ENCODE results near the gene ZNF783.
"Not testable (repeated sequence)": the region's sequence is repeated elsewhere in the genome, so short reads cannot be mapped to it uniquely, and the experiment has no call there.

The ZNF783 gene

DNA sequence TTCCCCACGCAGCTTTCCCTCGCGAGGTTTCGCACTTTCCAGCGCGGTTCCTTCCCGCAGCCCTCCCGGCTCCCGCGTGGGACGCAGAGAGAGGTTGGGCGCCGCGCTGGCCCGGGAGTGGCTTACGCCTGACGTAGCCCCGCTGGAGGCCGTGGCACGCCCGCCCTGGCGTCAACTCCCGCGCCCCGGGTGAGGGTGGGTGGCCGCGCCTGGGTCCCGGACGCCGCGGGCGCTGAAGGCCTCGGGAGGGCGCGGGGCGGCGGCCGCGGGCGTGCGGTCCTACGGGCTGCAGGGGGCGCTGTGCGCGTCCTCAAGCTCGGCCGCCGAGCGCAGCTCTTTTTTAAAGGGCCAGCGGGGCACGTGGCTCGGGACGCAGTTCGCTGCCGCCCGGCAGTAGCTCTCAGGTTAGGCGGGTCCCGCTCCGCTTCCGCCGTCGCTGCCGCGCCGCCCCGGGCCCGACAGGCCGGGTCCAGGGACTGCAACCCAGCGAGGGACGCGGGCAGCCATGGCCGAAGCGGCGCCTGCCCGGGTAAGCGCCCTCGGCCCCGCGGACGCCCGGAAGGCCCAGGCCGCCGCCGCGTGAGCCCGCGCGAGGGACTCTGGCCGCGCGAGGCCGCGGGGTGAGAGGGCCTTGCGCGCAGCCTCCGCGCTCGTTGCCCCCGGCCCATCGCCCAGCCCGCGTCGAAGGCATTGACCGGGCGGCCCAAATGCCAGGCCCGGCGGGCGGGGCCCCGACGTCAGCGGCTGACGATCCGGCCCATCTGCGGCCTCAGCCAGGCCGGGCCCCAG is at the start of gene ZNF783:
Gene ZNF783 (plus strand): TSS at position 368 of the 789 bp plus-strand sequence. CDS start 138 bp downstream, at position 506.
- DNase-seq (ENCODE audit: low read depth), result no peak

DNA sequence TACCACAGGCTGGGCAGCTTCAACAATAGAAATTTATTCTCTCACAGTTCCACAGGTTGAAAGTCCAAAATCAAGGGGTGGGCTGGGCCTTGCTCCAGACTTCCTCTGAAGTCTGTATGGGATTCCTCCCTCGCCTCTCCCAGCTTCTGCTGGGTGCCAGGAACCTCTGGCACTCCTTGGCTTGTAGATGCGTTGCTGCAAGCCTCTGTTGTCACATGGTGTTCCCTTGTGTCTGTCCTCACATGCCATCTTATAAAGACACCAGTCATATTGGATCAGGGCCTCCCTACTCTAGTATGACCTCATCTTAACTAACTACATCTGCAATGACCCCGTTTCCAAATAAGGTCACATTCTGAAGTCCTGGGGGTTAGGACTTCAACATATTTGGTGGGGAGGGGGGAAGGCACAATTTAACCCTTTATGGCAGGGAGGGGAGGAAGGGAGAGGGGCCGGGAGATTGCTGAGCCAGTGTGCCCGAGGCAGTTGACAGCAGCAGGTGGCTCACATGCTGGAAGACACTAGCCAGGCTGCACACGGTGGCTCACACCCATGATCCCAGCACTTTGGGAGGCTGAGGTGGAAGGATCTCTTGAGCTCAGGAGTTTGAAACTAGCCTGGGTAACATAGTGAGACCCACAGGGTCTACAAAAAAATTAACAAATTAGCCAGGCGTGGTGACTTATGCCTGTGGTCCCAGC is 47.8 kb upstream of the ZNF783 start:
- DNase-seq (ENCODE audit: low read depth), result no peak

DNA sequence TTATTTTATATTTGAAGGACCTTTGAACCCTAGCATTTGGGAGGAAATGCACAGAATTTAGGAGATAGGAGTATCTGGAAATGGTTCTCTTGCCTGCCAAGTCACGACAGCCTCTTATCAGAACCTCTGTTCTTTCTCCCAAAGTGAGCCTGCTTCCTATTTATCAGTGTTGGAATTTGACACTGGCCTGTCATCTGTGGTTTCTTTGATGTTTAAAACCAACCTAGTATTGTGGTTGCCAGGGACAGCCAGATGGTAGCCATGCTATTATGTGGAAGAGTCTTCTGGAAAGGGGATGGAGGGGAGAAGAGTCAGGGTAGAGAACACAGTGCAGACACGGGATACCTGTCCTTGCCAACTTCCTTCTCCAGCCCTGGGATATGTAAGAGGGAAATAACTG is 45.6 kb upstream of the ZNF783 start:
- DNase-seq (ENCODE audit: low read depth), result no peak

DNA sequence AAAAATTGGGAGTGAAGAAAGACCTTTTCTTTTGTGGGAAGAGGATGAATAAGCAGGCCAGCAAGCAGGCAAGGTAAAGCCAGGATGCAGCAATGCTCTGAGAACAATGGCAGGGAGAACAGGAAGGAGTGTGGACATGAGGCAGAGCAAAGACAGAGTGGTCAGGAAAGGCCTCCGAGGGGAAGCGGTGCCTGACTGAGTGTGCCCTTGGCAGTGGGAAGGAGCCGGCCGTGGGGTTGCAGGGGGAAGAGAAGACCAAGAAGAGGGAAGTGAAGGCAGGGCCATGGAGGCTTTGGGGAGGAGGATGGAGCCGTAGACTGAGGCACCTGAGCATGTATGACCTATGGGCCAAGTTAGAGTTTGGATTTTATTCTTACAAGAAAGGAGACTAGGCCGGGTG is 44.4 kb upstream of the ZNF783 start:
- DNase-seq (ENCODE audit: low read depth), result no peak

DNA sequence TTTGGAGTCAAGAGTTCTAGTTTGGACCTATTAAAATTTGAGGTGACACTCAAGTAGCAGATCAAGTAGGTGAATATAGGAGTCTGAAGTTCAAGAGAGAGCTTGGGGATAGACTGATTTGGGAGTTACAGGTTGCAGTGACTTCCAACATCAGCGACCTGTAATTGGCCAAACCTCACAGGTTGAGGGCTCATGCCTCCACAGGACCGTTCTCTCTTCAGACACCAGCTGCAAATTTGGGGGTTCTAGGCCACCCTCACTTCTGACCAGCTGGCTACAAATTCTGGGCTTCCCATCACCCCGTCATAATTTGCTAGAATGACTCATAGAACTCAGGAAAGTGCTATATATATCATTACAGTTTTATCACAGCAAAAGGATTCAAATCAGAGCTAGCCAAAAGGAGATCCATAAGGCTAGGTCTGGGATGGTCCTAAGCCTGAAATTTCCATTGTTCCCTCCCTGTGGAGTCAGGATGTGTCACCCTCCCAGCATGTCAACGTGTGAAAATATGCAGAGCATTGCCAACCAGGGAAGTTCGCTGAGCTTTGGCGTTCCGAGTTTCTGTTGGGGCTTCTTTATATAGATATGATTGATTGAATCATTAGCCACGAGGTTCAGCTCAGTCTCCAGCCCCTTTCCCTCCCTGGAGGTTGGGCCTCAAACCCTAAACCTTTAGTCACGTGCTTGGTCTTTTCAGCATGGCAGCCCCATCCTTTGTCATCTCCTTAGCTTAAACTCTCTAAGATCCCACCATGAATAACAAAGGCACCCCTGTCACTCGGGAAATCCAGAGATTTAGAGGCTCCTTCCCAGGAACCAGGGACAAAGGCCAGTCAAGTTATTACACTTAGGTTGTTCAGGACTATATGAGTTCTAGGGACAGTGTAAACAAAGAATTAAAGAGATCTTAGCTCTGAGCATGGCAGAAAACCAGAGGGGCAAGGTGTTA is 43.3 kb upstream of the ZNF783 start:
- DNase-seq (ENCODE audit: low read depth), result no peak

DNA sequence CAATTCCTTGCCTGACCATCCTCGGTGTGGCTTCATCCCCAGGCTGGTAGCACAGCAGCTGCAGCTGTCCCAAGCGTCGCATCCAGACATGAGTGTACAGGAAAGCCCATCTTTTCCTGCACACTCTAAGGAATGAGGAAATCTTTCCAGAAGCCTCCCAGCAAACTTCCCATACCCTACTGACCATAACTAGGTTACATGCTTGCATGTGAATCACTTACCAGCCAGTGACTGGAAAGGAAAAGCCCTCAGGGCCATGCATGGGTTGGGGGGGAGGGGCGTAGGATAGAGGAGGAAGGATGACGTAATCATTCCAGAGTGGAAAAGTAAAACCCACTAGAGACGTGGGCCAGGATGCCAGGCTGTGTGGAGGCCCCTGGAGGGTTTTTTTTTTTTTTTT is 41.5 kb upstream of the ZNF783 start:
- DNase-seq (ENCODE audit: low read depth), result no peak

DNA sequence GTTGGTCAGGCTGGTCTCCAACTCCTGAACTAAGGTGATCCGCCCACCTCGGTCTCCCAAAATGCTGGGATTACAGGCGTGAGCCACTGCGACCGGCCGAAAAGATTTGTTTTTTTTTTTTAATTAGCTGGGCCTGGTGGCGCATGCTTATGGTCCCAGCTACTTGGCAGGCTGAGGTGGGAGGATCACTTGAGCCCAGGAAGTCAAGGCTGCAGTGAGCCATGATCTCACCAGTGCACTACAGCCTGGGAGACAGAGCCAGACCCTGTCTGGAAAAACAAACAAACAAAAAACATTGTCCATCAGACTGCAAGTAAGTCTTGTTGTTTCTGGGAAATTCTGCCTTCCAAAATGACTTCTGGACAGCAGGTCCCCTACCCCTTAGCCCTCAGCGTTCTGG is 38.8 kb upstream of the ZNF783 start:
- no peak for DNase-seq (ENCODE audit: low read depth)

DNA sequence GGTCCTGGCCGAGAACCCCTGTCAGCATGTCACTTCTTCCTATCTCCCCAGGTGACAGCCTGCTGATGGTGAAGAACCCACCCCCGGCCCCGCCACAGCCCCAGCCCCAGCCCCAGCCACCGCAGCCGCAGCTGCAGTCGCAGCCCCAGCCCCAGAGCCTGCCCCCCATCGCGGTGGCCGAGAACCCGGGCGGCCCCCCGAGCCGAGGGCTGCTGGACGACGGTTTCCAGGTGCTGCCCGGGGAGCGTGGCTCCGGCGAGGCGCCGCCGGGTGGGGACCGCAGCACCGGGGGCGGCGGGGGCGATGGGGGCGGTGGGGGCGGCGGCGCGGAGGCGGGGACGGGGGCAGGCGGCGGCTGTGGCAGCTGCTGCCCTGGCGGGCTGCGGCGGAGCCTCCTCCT is 38.2 kb upstream of the ZNF783 start:
- DNase-seq (ENCODE audit: low read depth), result no peak

DNA sequence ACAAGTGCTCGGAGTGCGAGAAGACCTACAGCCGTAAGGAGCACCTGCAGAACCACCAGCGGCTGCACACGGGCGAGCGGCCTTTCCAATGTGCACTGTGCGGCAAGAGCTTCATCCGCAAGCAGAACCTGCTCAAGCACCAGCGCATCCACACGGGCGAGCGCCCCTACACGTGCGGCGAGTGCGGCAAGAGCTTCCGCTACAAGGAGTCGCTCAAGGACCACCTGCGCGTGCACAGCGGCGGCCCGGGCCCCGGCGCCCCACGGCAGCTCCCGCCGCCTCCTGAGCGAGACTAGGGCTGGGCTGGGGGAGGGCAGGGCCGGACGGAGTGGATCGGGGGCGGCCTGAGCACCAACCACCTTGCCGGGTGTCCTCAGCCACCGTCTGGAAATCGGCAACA is 37.6 kb upstream of the ZNF783 start:
- no peak for DNase-seq (ENCODE audit: low read depth)

DNA sequence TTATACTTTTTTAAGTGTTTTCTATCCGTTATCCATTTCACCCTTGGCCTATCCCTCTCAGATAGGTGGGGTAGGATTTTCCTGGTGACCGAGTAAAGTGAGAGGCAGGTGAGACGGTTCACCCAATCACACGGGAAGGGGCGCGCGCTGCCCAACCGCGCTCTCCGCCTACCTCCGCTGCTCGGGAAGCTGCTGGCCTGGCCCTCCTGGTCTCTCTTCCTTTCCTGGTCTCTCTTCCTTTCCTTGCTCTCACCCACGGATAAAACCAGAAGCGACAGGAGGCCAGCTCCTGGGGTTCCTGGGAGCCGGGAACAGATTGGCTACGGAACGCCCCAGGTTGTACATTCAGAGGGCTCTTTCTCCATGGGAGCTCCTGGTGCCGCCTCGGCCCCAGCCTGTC is 36.9 kb upstream of the ZNF783 start:
- no peak for DNase-seq (ENCODE audit: low read depth)

DNA sequence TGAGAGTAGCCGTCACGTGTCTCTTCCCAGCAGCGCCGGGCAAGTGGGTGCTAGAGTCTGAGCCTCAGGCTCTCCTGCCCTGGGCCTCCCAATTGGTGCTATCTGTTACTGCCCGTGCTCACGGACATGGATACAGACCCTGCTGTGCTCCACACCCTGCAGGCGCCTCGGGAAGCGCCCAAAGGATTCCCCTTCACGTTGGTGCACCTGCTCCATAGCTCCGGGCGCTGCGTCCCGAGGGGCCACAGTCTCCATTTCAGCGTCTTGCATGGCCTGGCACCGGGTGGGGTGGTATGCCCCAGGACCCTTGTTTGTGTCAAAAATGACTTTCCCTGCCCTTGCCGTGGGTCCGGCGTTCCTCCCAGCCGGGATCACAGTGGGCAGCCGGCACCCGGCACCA is 36.3 kb upstream of the ZNF783 start:
- no peak for DNase-seq (ENCODE audit: low read depth)

DNA sequence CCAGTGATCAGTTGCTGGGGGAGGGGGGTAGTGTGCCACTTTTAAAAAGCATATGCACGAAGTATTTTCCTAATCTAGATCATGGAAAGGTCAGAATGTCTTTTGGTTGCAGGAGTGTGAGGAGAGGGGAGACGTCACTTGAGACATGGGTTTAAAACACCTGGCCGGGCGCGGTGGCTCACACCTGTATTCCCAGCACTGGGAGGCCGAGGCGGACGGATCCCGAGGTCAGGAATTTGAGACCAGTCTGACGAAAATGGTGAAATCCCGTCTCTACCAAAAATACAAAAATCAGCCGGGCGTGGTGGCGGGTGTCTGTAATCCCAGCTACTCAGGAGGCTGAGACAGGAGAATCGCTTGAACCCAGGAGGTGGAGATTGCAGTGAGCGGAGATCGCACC is 35.6 kb upstream of the ZNF783 start:
- DNase-seq (ENCODE audit: low read depth), result not testable (repeated sequence)

DNA sequence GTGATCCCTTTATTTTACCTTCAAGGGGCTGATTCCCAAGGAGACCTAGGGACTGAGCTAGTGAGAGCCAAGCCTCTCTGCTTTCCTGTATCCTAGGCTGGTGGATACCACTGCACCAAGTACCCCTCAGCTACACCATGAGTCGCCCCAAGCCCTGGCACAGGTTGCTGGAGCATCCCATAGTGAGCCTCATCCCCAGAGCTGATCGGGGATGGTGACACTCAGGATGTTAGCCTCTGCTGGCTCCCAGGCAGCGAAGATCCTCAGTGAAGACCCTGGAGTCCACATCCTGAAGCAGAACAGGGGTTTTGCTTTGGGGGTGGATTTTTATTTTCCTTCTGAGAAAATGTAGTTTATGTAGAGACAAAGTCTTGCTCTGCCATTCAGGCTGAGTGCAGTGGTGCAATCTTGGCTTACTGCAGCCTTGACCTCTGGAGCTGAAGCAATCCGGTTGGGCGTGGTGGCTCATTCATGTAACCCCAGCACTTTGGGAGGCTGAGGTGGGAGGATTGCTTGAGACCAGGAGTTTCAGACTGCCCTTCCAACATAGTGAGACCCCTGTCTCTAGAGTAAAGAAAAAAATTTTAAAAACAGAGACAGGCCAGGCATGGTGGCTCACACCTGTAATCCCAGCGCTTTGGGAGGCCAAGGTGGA is 35.0 kb upstream of the ZNF783 start:
- no peak for DNase-seq (ENCODE audit: low read depth)

DNA sequence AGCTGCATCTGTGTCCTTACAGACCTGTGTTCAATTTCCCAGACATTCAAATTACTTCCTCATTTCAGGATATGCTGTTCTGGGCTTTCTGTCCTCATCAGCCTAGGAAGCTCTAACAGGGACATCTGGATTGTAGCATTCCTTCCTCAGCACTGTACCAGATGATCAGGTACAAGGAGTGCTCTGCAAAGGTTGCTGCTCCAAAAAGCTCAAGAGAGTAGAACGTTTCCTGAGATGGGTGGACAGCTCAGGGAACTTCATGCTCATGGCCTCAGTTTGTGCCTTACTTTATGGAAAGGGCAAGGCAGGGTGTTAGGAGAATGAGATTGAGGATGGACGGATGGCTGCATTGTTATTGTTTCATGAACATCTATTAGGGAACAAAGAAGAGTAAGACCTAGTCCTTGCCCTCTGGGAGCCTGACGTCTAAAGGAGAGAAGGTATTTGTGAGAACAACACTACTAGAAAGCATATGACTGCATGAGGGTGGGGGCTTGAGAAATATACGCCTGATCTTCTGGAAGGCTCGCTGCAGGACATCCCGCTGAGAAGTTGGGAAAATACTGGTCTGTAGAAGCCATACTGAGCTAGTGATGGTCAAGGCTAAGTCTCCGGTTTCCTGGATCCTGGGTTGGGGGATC is 33.0 kb upstream of the ZNF783 start:
- DNase-seq (ENCODE audit: low read depth), result no peak

DNA sequence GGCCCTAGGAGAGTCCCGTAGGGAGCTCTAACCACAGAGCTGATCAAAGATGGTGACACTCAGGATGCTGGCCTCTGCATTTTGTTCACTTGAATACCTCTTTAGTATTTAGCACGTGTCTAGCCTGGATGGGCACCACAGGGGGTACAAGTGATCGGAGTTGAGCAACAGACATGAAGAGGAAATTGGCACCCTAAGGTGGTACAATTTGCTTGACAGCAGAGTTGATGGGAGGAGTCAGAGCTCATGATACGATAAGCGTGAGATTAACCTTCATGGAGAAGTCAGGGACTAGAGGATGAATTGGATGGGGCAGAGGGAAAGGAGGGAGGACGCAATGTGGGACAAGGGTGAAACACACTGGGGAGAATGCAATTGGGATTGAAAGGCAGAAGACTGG is 32.5 kb upstream of the ZNF783 start:
- DNase-seq (ENCODE audit: low read depth), result no peak

DNA sequence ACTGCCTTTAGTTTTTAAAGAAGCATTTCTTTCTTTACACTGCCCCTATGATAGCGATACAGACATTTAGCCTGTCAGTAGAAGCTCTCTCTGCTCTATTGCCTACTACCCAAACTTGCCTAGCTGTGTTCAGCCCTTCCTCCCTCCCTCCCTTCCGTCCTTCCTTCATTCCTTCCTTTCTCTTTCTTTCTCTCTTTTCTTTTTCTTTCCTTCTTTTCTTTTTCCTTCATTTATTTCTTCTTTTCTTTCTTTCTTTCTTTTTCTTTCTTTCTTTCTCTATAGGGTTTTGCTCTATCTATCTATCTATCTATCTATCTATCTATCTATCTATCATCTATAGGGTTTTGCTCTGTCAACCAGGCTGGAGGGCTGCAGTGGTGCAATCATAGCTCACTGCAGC is 29.6 kb upstream of the ZNF783 start:
- DNase-seq (ENCODE audit: low read depth), result no peak

DNA sequence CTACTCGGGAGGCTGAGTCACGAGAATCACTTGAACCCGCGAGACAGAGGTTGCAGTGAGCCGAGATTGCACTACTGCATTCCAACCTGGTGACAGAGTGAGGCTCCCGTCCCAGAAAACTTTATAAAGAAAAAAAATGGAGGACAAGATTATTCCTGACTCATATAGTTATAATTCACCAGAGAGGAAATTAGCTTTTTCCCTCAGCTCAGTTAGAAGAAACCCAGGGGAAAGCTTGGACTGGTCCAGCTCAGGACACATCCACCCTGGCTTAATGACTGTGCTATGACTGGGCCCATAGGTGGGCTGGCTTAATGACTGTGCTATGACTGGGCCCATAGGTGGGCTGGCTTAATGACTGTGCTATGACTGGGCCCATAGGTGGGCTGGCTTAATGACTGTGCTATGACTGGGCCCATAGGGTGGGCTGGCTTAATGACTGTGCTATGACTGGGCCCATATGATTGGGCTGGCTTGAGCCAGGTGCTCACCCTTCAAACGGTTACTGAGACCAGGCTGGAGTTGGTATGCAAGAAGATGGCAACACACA is 28.3 kb upstream of the ZNF783 start:
- peak; percentile 90 for DNase-seq (ENCODE audit: low read depth)

DNA sequence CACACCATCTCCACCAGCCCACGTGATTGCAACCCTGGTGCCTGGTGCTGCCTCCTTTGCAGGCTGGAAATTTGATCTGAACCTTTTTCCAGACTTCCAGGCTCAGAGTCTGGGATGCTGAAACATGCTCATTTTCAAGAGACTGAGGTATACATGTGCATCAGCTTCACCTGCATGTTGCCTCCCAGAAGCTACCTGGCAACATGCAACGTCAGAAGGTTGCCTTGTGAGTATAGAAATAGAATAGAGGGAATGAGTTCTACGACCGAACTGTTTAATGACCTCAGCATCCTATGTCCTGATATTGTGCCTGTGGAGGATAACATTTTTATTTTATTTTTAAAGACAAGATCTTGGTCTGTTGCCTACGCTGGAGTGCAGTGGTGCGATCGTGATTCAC is 24.5 kb upstream of the ZNF783 start:
- no peak for DNase-seq (ENCODE audit: low read depth)

DNA sequence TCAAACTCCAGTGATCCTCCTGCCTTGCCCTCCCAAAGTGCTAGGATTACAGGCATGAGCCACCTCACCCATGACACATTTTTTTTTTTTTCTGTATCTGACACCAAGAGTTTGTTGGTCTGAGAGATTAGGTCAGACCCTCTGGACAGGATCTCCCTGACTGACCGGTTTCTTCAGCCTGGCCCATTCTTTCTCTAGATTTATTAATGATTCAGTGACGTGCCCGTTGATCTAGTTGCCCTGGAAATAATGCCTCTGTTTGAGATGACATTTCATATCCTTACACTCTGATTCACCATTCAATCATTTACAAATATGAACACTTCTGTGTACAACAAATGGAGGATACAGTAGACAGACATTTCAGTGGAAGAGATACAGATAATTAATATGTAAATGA is 23.9 kb upstream of the ZNF783 start:
- DNase-seq (ENCODE audit: low read depth), result no peak

DNA sequence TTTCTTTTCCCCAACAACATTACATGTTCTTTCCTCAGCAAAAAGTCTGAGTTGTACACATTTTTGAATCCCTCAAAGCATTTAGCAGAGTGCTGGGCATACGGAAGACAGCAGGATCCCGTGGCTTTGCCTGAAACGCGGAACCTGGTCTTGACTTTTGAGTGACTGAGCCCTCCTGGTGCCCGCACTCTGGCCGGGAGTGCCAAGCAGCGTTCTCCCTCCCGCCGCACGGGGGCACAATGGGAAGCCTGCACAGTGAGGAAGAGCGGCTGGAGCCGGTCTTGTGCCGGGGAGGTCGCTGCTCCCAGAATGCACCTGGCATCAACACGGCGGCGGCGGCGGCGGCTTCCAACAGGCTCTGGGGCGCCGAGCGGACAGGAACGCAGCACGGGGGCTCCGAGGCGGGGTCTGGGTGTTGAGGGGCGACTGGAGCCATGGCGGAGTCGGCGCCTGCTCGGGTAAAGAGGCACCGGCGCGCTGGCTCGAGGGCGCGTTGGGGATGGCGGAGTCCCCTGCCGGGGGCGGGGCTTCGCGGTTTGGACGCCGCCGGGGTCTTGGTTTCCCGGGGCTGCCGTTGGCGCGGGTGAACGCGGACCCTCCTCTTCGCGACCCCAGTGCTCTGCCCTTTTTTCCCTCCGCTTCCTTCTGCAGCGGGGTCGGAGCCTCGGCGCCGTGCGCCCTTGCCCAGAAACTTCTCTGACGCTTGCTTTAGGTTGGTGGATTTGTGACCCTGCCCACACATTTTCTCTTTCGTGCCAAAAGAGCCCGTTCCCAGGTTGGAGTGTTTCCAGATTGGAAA is 22.5 kb upstream of the ZNF783 start, which contains the start of gene ZNF212:
Gene ZNF212 (plus strand): TSS at position 307 of the 799 bp plus-strand sequence. CDS start 128 bp downstream, at position 435.
- DNase-seq (ENCODE audit: low read depth), result no peak

All from HS-5 (cell line).